Measurements from ENCODE around the gene RNF214.
"Not testable (repeated sequence)": the region's sequence is repeated elsewhere in the genome, so short reads cannot be mapped to it uniquely, and the experiment has no call there.

DNA sequence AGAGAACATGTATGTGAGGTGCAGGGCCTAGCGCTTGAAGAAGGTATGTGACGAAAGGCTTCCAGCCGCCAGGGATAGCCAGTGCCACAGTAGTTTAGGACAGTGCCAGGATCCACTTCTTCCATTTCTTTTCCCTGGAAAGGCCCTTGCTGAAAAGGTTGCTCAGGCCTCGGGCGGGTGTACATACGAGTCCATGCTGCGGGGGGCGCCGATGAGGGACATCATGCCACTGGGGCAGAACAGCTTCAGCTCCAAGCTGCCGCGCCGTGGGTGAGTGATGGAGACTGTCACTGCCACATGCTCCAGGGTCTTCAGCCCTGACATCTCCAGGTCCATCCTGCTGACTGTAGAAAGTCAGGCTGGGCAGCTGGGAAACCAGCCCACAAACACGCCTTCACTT, 23.8 kb upstream of the RNF214 start:
- TF ChIP-seq, protein P1, sequence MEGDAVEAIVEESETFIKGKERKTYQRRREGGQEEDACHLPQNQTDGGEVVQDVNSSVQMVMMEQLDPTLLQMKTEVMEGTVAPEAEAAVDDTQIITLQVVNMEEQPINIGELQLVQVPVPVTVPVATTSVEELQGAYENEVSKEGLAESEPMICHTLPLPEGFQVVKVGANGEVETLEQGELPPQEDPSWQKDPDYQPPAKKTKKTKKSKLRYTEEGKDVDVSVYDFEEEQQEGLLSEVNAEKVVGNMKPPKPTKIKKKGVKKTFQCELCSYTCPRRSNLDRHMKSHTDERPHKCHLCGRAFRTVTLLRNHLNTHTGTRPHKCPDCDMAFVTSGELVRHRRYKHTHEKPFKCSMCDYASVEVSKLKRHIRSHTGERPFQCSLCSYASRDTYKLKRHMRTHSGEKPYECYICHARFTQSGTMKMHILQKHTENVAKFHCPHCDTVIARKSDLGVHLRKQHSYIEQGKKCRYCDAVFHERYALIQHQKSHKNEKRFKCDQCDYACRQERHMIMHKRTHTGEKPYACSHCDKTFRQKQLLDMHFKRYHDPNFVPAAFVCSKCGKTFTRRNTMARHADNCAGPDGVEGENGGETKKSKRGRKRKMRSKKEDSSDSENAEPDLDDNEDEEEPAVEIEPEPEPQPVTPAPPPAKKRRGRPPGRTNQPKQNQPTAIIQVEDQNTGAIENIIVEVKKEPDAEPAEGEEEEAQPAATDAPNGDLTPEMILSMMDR (IDR thresholded peaks at IDR 0.05 in 2 of 3, conservative IDR thresholded peaks at IDR 0.05 in 1 of 3; ENCODE audit: control insufficient read depth in 2 of 3, extremely low read depth in 1 of 3, insufficient read depth in 1 of 3, low read depth in 3 of 3, low read length in 3 of 3), result not testable (repeated sequence)
- TF ChIP-seq, protein P2, sequence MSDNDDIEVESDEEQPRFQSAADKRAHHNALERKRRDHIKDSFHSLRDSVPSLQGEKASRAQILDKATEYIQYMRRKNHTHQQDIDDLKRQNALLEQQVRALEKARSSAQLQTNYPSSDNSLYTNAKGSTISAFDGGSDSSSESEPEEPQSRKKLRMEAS (IDR thresholded peaks at IDR 0.05; ENCODE audit: low read depth, low read length), result not testable (repeated sequence)
- not testable (repeated sequence) for TF ChIP-seq STAT1 (conservative IDR thresholded peaks at IDR 0.05); POLR2AphosphoS5 (IDR thresholded peaks at IDR 0.05; ENCODE audit: low read length); SIN3A (IDR thresholded peaks at IDR 0.05; ENCODE audit: low read depth, low read length); HDAC2 (IDR thresholded peaks at IDR 0.05); HDAC6 (IDR thresholded peaks at IDR 0.05; ENCODE audit: unreplicated experiment); PAX8 (IDR thresholded peaks at IDR 0.05); EZH2 (IDR thresholded peaks at IDR 0.05; ENCODE audit: borderline replicate concordance, control insufficient read depth, low read depth, low read length); ESRRA (IDR thresholded peaks at IDR 0.05; ENCODE audit: low read length)
- TF ChIP-seq, protein P3, sequence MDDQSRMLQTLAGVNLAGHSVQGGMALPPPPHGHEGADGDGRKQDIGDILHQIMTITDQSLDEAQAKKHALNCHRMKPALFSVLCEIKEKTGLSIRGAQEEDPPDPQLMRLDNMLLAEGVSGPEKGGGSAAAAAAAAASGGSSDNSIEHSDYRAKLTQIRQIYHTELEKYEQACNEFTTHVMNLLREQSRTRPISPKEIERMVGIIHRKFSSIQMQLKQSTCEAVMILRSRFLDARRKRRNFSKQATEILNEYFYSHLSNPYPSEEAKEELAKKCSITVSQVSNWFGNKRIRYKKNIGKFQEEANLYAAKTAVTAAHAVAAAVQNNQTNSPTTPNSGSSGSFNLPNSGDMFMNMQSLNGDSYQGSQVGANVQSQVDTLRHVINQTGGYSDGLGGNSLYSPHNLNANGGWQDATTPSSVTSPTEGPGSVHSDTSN (IDR thresholded peaks at IDR 0.05; ENCODE audit: insufficient replicate concordance, low read depth, low read length), result not testable (repeated sequence)
- TF ChIP-seq, protein P4, sequence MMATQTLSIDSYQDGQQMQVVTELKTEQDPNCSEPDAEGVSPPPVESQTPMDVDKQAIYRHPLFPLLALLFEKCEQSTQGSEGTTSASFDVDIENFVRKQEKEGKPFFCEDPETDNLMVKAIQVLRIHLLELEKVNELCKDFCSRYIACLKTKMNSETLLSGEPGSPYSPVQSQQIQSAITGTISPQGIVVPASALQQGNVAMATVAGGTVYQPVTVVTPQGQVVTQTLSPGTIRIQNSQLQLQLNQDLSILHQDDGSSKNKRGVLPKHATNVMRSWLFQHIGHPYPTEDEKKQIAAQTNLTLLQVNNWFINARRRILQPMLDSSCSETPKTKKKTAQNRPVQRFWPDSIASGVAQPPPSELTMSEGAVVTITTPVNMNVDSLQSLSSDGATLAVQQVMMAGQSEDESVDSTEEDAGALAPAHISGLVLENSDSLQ (IDR thresholded peaks at IDR 0.05), result not testable (repeated sequence)
